ENCODE measurements around the gene NYAP1. TPM values are rescaled to one million over a fixed set of nuclear protein-coding genes. Genes with fewer than 3 reads are reported as not detected.

NYAP1 gene
- total and polyA plus RNA-seq, 2 of the 8 experiments (the other 6 are each of a cell fraction or from before 2014, with no cell fraction given): 1.9 to 4.6 TPM

- WGBS, 2 experiments (ENCODE audit: extremely low coverage in 1 of 2, insufficient coverage in 1 of 2, insufficient read length in 1 of 2, insufficient replicate concordance in 2 of 2, low coverage in 1 of 2, low lambda C conversion rate in 2 of 2, missing lambda C conversion rate in 1 of 2): 1% methylated on average over 10 of the region's 44 CpGs; no CpG with 5 or more reads in 1 of the 2 experiments
- TF ChIP-seq SUZ12 (IDR thresholded peaks at IDR 0.05; ENCODE audit: low read length) (0 out of 2 replicates have a peak, but pooled peaks have one; percentile 41), FOSL1 (IDR thresholded peaks at IDR 0.05; ENCODE audit: insufficient read depth, low read depth, low read length) (no peak), SIN3A (conservative IDR thresholded peaks at IDR 0.05 in 1 of 2, IDR thresholded peaks at IDR 0.05 in 1 of 2; ENCODE audit: low read depth in 1 of 2, low read length in 2 of 2) (peak in 1 of 2 experiments; percentile 16; a peak in 1 of 4 replicates), CHD1 (IDR thresholded peaks at IDR 0.05; ENCODE audit: low read depth, low read length) (no peak), JUN (IDR thresholded peaks at IDR 0.05; ENCODE audit: low read depth, low read length) (no peak), CREB1 (IDR thresholded peaks at IDR 0.05) (no peak), KDM4A (IDR thresholded peaks at IDR 0.05; ENCODE audit: low read depth, low read length, severe bottlenecking) (peak; percentile 74), GABPA (IDR thresholded peaks at IDR 0.05; ENCODE audit: borderline replicate concordance, insufficient read depth, low read length) (no peak), ZNF274 (IDR thresholded peaks at IDR 0.05; ENCODE audit: borderline replicate concordance, extremely low read depth, low read length) (no peak), SP4 (IDR thresholded peaks at IDR 0.05; ENCODE audit: low read length) (no peak), SIRT6 (IDR thresholded peaks at IDR 0.05; ENCODE audit: low read length) (no peak), ASH2L (IDR thresholded peaks at IDR 0.05; ENCODE audit: low read length) (no peak), RXRA (IDR thresholded peaks at IDR 0.05; ENCODE audit: insufficient read depth, low read depth, low read length) (no peak)
Measured at GRCh38 chr7:100539436-100540006, 55.8 kb downstream of the NYAP1 start.

More at GRCh38 chr7:100539436-100540006, 55.8 kb downstream of the NYAP1 start:
- no peak overlapping the region for H2BK20ac ChIP-seq (ENCODE audit: low read length)
- H2BK12ac ChIP-seq (ENCODE audit: low read depth, low read length): no peak overlapping the region
- H3K36me3 ChIP-seq (ENCODE audit: control insufficient read depth in 2 of 4, insufficient read depth in 4 of 4, low read length in 3 of 4): no peaks in the 10 kb centered on the region
- no peaks in the 10 kb centered on the region for H3K79me1 ChIP-seq (ENCODE audit: low read depth, low read length)
- no peak overlapping the region for H4K5ac ChIP-seq (ENCODE audit: insufficient read length, low read depth, low read length)
- peaks cover 0 to 25% of the 10 kb centered on the region in 2 experiments; a peak in 2 of 4 replicates for H3K79me2 ChIP-seq (ENCODE audit: control insufficient read depth in 1 of 2, insufficient read depth in 2 of 2, low read length in 2 of 2)
- no peaks in the 10 kb centered on the region for H3K9me3 ChIP-seq (ENCODE audit: insufficient read depth in 2 of 2, low read depth in 1 of 2, low read length in 1 of 2)
- no peak overlapping the region for H3K56ac ChIP-seq (replicated peaks; ENCODE audit: insufficient read length, low read depth, low read length)
- peaks cover 7% of the 10 kb centered on the region for H3K23me2 ChIP-seq (ENCODE audit: low read depth, low read length)
- FAIRE-seq (no peak), DNase-seq (ENCODE audit: low read depth in 1 of 2, low spot score in 2 of 2) (peak in 1 of 2 experiments; percentile 61)
- H2AK5ac ChIP-seq (ENCODE audit: low read depth, low read length): no peak overlapping the region
- no peak overlapping the region for H3K4ac ChIP-seq (replicated peaks; ENCODE audit: insufficient read length, low read depth, low read length)
- no peak overlapping the region for H3K27ac ChIP-seq (ENCODE audit: low read depth, low read length)
- H2BK15ac ChIP-seq (ENCODE audit: low read length): no peak overlapping the region
- H3K23ac ChIP-seq (ENCODE audit: insufficient read length): no peak overlapping the region
- H2BK120ac ChIP-seq (replicated peaks; ENCODE audit: low read depth, low read length): no peak overlapping the region
- peaks cover 0 to 3% (median 2%) of the 10 kb centered on the region in 4 experiments; a peak in 3 of 7 replicates for H3K27me3 ChIP-seq (replicated peaks in 1 of 4; ENCODE audit: control insufficient read depth in 3 of 4, extremely low read depth in 1 of 4, insufficient read depth in 3 of 4, low read length in 3 of 4)
- peak overlapping the region; percentile 73; the same call in 1 of the 2 replicates for H4K8ac ChIP-seq (ENCODE audit: extremely low read depth, insufficient read depth, low read length)
- ChIA-PET CTCF (ENCODE audit: partially characterized antibody) (interaction anchor here (0.8 to 26.5 kb wide), 3 partner anchors 16 to 62 kb away, joined by 3 to 341 read pairs (median 5); no protein-coding TSS in a partner anchor), POLR2A (ENCODE audit: partially characterized antibody) (interaction anchor here (0.6 to 2.1 kb wide), 9 partner anchors 10 to 104 kb away, joined by 3 to 12 read pairs (median 4); partner anchors contain the start of genes FBXO24 and LRCH4)
- H3K14ac ChIP-seq (ENCODE audit: insufficient read length): no peak overlapping the region
- peak overlapping the region; percentile 70 to 83 (median 77) for H3K4me3 ChIP-seq (ENCODE audit: extremely low read depth in 1 of 4, insufficient read depth in 2 of 4, low read depth in 3 of 4, low read length in 4 of 4)
- peaks cover 6 to 30% (median 16%) of the 10 kb centered on the region in 4 experiments; a peak in 4 of 7 replicates for H3K4me1 ChIP-seq (replicated peaks in 1 of 4; ENCODE audit: control insufficient read depth in 3 of 4, insufficient read depth in 4 of 4, low read length in 3 of 4)
- no peak overlapping the region for H4K91ac ChIP-seq (replicated peaks; ENCODE audit: insufficient read length, low read length)
- no peak overlapping the region for H2BK5ac ChIP-seq (ENCODE audit: low read depth, low read length)
- no peak overlapping the region for H3K18ac ChIP-seq (ENCODE audit: extremely low read depth, low read length)
- H2AFZ ChIP-seq (ENCODE audit: low read length): no peak overlapping the region
- peak overlapping the region; percentile 60 to 83 for H3K4me2 ChIP-seq (ENCODE audit: insufficient read depth in 1 of 2, low read depth in 2 of 2, low read length in 2 of 2)
- H3K9ac ChIP-seq (replicated peaks in 1 of 4; ENCODE audit: extremely low read depth in 1 of 4, low read depth in 3 of 4, low read length in 3 of 4): peak overlapping the region; percentile 17 to 58 (median 23); a peak in 5 of 7 replicates
- H4K20me1 ChIP-seq (replicated peaks in 1 of 2; ENCODE audit: control insufficient read depth in 1 of 2, insufficient read depth in 2 of 2, low read length in 2 of 2): no peaks in the 10 kb centered on the region

Measured in H1 (cell line).